PC-3 (cell line): Measurements from ENCODE around the gene NALCN. TPM values are rescaled to one million over a fixed set of nuclear protein-coding genes. Genes with fewer than 3 reads are reported as not detected.

Experiments used
- ATAC-seq: fragments of 200-7000 bp; cut with Tn5 transposase; 2 replicates; pipeline ENCODE4 v1.9.1; 2020; ENCODE audit warnings: mild to moderate bottlenecking, moderate library complexity
- BruUV-seq: library from RNA; stranded (reverse); fragments of 400-500 nt; replicated peaks from 2 replicates; lab custom pipeline; 2021; lab: Mats Ljungman, UMichigan
- CTCF ChIA-PET: fragments of 300-600 bp; sonication (Branson Sonifier 250); formaldehyde crosslinking; loops from one replicate; lab custom pipeline; 2022; ENCODE audit warnings: antibody characterized with exemption; lab: Charles Lee
- POLR2A ChIA-PET: fragments of 300-600 bp; sonication (Branson Sonifier 250); formaldehyde crosslinking; loops from one replicate; lab custom pipeline; 2022; ENCODE audit warnings: antibody characterized with exemption; ENCODE audit not compliant: unreplicated experiment; lab: Charles Lee
- DNase-seq: peaks from one replicate; pipeline ENCODE4 v3.0.0-alpha.2; 2015
- H2AFZ ChIP-seq: fragments of 300-600 bp; sonication (generic); 2 replicates; pipeline ENCODE4 v1.6.0; 2016; ENCODE audit warnings: antibody characterized with exemption, low read length
- H3F3A ChIP-seq: fragments of 300-600 bp; sonication (generic); one replicate; pipeline ENCODE4 v1.6.0; 2017; ENCODE audit warnings: antibody characterized with exemption, low read length, control low read depth, mild to moderate bottlenecking; ENCODE audit not compliant: unreplicated experiment
- H3K27ac ChIP-seq: fragments of 300-600 bp; sonication (generic); 2 replicates; pipeline ENCODE4 v1.5.1; 2016; ENCODE audit warnings: mild to moderate bottlenecking, low read length
- H3K27me3 ChIP-seq: fragments of 300-600 bp; sonication (generic); 2 replicates; pipeline ENCODE4 v1.6.1; 2016; ENCODE audit warnings: low read length, mixed read lengths
- H3K36me3 ChIP-seq: fragments of 300-600 bp; sonication (generic); 2 replicates; pipeline ENCODE4 v1.6.1; 2016; ENCODE audit warnings: low read depth, mixed run types, low read length, mixed read lengths
- H3K4me1 ChIP-seq: fragments of 300-600 bp; sonication (generic); 2 replicates; pipeline ENCODE4 v1.5.1; 2016; ENCODE audit warnings: low read length; ENCODE audit not compliant: insufficient read depth
- H3K4me2 ChIP-seq: fragments of 300-600 bp; sonication (generic); 2 replicates; pipeline ENCODE4 v1.6.0; 2016; ENCODE audit warnings: low read length
- H3K4me3 ChIP-seq: fragments of 300-600 bp; sonication (generic); 2 replicates; pipeline ENCODE4 v1.5.1; 2016; ENCODE audit warnings: mild to moderate bottlenecking, low read length, mixed read lengths
- H3K79me2 ChIP-seq: fragments of 300-600 bp; sonication (generic); 2 replicates; pipeline ENCODE4 v1.6.1; 2017; ENCODE audit warnings: low read length, mixed read lengths
- H3K9ac ChIP-seq: fragments of 300-600 bp; sonication (generic); 2 replicates; pipeline ENCODE4 v1.6.0; 2016; ENCODE audit warnings: mild to moderate bottlenecking, low read length
- H3K9me2 ChIP-seq: fragments of 300-600 bp; sonication (generic); replicated peaks from 2 replicates; pipeline ENCODE4 v1.6.1; 2016; ENCODE audit warnings: mixed run types, low read length, mixed read lengths
- H3K9me3 ChIP-seq: fragments of 300-600 bp; sonication (generic); 2 replicates; pipeline ENCODE4 v1.6.1; 2016; ENCODE audit warnings: low read length, mixed read lengths
- H4K20me1 ChIP-seq: fragments of 300-600 bp; sonication (generic); 2 replicates; pipeline ENCODE4 v1.6.1; 2016; ENCODE audit warnings: low read length, mixed read lengths
- EZH2 ChIP-seq: fragments of 300-600 bp; sonication (generic); IDR thresholded peaks from one replicate; pipeline ENCODE4 v1.6.1; 2017; ENCODE audit warnings: antibody characterized with exemption, mild to moderate bottlenecking, low read length; ENCODE audit not compliant: unreplicated experiment
- EZH2phosphoT487 ChIP-seq: fragments of 300-600 bp; sonication (generic); IDR thresholded peaks from 2 replicates; pipeline ENCODE4 v1.6.1; 2018; ENCODE audit warnings: mild to moderate bottlenecking, antibody characterized with exemption, low read length, borderline replicate concordance
- intact Hi-C: fragments of 100-400 bp; cut with micrococcal nuclease; formaldehyde crosslinking; loops from 2 replicates; pipeline ENCODE4 v1.9.0; 2023
- total RNA-seq: library from RNA; depleted of rRNA; stranded (reverse); fragments of >200 nt; gene quantifications from 2 replicates; pipeline ENCODE4 v1.2.3, GENCODE V29; 2014
- TF ChIP-seq, protein P1 (sequence below): fragments of 300-600 bp; sonication (generic); conservative IDR thresholded peaks from 2 replicates; pipeline ENCODE4 v1.5.1; 2017; ENCODE audit warnings: antibody characterized with exemption, low read depth, mild to moderate bottlenecking, low read length

The NALCN gene
- total RNA-seq, 1 experiment from 2014 or later = 11.8 TPM

DNA sequence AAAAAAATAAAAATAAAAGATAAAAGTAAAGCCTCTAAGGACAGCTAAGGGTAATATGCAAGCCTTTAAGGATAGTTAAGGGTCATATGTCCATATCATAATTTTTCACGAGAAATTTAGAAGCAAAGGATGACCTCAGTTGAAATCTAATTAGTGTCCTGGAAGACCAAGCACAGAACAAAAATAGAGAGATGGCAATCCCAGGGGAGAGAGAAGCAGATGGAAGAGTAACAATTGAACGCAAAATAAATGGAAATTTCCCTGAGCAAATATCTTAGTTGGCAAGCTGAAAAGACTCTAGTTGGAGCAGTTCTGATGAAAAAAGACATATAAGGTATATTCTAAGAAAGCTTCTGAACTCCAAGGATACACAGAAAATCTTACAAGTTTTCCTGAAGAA is 275.4 kb downstream of the NALCN start:
- Histone ChIP-seq H3F3A (no peaks in the 10 kb centered on the region), H3K27me3 (no peaks in the 10 kb centered on the region), H3K36me3 (no peaks in the 10 kb centered on the region), H3K9me2 (no peaks in the 10 kb centered on the region), H4K20me1 (no peaks in the 10 kb centered on the region), H3K4me3 (no peak overlapping the region), H2AFZ (no peak overlapping the region), H3K27ac (no peak overlapping the region), H3K4me1 (peaks cover 10% of the 10 kb centered on the region), H3K9ac (no peak overlapping the region), H3K79me2 (no peaks in the 10 kb centered on the region), H3K4me2 (no peak overlapping the region), H3K9me3 (no peaks in the 10 kb centered on the region)
- POLR2A ChIA-PET = no interaction called here
- DNase-seq (no peak), ATAC-seq (no peak)
- BruUV-seq = no TSS peak
- CTCF ChIA-PET = no interaction called here
- TF ChIP-seq, protein P1, sequence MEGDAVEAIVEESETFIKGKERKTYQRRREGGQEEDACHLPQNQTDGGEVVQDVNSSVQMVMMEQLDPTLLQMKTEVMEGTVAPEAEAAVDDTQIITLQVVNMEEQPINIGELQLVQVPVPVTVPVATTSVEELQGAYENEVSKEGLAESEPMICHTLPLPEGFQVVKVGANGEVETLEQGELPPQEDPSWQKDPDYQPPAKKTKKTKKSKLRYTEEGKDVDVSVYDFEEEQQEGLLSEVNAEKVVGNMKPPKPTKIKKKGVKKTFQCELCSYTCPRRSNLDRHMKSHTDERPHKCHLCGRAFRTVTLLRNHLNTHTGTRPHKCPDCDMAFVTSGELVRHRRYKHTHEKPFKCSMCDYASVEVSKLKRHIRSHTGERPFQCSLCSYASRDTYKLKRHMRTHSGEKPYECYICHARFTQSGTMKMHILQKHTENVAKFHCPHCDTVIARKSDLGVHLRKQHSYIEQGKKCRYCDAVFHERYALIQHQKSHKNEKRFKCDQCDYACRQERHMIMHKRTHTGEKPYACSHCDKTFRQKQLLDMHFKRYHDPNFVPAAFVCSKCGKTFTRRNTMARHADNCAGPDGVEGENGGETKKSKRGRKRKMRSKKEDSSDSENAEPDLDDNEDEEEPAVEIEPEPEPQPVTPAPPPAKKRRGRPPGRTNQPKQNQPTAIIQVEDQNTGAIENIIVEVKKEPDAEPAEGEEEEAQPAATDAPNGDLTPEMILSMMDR = no peak
- TF ChIP-seq EZH2 (no peak), EZH2phosphoT487 (no peak)
- intact Hi-C loops = loop anchor here (10.0 kb wide), 1 partner anchor 644 kb away; no protein-coding TSS in a partner anchor

DNA sequence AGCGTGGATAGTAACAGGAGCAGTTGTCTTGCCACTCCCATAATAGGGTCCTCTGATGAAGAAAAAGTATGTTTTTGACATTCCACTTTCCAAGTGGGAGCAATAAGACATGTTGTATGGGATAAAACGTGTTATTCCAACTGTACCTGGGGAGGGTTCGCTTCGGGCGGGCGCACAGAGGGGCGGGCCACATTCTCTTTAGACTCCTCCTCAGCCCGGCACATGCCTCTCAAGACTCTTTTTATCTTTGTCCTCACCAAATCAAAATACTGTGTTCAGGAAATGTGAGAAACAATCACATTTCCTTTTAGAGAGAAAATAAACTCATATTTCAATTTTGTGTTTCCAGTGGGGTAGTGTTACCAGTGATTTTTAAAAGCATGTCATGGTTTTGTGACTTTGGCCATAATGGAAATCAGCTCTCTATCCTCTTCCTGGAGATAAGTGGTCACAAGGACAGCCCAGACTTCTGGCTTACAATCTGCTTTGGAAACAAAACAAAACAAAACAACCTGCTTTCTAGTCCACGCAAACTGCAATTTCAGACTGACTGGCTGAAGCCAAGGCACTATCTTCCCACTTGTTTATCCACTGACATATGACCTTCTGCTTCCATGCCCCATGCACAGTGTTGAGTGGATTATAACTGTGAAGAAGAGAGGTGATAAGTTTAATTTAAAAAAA is 276.1 kb downstream of the NALCN start:
- H3K79me2 ChIP-seq = no peaks in the 10 kb centered on the region
- H3K27ac ChIP-seq = no peak overlapping the region
- H3F3A ChIP-seq = no peaks in the 10 kb centered on the region
- H3K9me2 ChIP-seq = no peaks in the 10 kb centered on the region
- H3K4me3 ChIP-seq = no peak overlapping the region
- intact Hi-C loops = loop anchor here (10.0 kb wide), 1 partner anchor 645 kb away; no protein-coding TSS in a partner anchor
- peaks cover 3% of the 10 kb centered on the region; the same call in 1 of the 2 replicates for H3K4me1 ChIP-seq
- no peak for ATAC-seq
- no TSS peak for BruUV-seq
- no peaks in the 10 kb centered on the region for H4K20me1 ChIP-seq
- H3K36me3 ChIP-seq = no peaks in the 10 kb centered on the region
- no peak overlapping the region for H3K9ac ChIP-seq
- H3K9me3 ChIP-seq = no peaks in the 10 kb centered on the region
- ChIA-PET POLR2A (no interaction called here), CTCF (no interaction called here)
- no peaks in the 10 kb centered on the region for H3K27me3 ChIP-seq
- TF ChIP-seq EZH2 (no peak), EZH2phosphoT487 (no peak)
- TF ChIP-seq, protein P1 = no peak
- no peak for DNase-seq
- H3K4me2 ChIP-seq = no peak overlapping the region
- H2AFZ ChIP-seq = no peak overlapping the region

DNA sequence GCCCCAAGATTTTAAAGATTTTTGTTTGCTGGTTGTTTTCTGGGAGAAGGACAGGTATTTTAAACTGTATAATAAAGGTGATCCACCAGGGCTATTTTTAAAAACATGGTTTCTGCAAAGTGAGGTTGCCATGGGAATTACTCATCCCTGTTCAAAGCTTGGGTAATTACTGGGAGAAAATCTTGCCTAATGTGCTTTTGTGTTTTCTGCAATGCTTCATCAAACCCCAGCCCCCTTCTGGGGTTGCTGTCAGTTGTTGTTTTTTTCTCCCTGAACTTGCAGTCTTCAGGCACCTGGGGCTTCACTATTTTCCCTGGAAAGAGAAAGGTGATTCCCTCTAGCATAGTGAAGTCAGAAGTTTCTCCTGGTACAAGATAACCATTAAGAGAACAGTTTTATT is 277.2 kb downstream of the NALCN start:
- H4K20me1 ChIP-seq = no peaks in the 10 kb centered on the region
- no peaks in the 10 kb centered on the region for H3K79me2 ChIP-seq
- CTCF ChIA-PET = no interaction called here
- H2AFZ ChIP-seq = no peak overlapping the region
- no peak overlapping the region for H3K27ac ChIP-seq
- H3K9me3 ChIP-seq = no peaks in the 10 kb centered on the region
- no TSS peak for BruUV-seq
- intact Hi-C loops = no loop called here
- POLR2A ChIA-PET = no interaction called here
- H3K4me2 ChIP-seq = no peak overlapping the region
- no peak overlapping the region for H3K4me3 ChIP-seq
- ATAC-seq (no peak), DNase-seq (no peak)
- H3K9ac ChIP-seq = no peak overlapping the region
- no peaks in the 10 kb centered on the region for H3K27me3 ChIP-seq
- TF ChIP-seq EZH2 (no peak), EZH2phosphoT487 (no peak)
- TF ChIP-seq, protein P1 = no peak
- H3K36me3 ChIP-seq = no peaks in the 10 kb centered on the region
- no peaks in the 10 kb centered on the region for H3F3A ChIP-seq
- no peaks in the 10 kb centered on the region for H3K4me1 ChIP-seq
- H3K9me2 ChIP-seq = no peaks in the 10 kb centered on the region
